Stimulated activated CD4-positive, alpha-beta T cell treated with anti-CD3 and anti-CD28 coated beads, TNF-alpha, amount 100 ng/mL, for 1 hour (primary cell): ENCODE measurements around the gene BTNL2.

Source experiments
- DNase-seq, 3 donors: peaks; one replicate each; pipeline ENCODE4 v3.0.0-alpha.2; 2020; ENCODE audit warnings: low read depth in 3 of 3, low spot score in 1 of 3

The BTNL2 gene

DNA sequence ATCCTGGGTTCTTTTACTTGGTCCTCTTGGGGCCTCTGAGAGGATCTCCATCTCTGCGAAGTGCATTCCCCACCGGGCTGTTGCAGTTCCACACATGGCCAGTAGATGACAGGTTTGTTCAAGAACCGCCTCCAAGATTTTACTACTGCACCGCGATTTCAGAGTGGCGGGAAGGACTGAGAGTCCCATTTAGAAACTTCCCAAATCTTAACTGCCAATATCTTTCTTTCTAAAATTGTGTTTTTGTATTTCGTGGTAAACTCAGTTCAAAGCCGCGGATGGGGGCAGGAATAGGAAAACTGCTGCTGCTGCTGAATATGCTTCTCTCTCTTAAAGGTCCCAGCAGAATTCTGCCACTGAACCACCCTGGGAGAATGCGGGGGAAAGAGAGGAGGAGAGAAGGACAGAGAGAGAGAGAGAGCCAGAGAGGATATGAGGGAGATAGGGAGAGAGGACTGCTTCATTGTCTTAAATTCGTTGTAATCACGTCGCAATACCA, 8.6 kb upstream of the BTNL2 start:
- peak; percentile 41 to 67 (median 52) for DNase-seq

DNA sequence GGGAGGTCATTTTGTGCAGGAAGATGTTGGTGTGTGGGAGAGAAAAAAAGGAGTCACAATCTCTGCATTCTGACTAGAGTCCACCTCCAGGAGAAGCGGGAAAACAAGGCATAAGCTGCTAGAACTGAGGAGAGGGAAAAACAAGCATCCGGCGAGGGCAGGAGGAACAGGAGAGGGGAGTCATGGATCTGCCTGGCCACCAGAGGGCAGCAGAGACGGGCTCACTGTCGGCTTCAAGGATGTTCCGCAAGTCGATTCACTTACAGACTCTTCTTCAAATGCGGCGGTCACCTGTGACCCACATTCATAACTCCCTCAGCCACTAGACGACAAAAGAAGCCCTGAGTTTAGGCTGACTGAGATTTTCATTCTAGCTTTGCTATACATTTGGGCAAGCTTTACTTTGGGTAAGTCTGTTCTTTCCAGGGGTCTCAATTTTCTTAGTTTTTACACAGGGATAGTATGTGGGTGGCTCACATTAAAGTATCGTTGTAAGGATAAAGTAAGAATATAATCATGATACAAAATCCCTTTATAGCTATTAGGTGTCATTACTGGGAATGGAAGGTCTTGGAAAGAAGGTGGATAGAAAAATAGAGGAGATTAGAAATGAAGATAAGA, 6.6 kb upstream of the BTNL2 start:
- DNase-seq, result peak; percentile 59 to 85 (median 75)

DNA sequence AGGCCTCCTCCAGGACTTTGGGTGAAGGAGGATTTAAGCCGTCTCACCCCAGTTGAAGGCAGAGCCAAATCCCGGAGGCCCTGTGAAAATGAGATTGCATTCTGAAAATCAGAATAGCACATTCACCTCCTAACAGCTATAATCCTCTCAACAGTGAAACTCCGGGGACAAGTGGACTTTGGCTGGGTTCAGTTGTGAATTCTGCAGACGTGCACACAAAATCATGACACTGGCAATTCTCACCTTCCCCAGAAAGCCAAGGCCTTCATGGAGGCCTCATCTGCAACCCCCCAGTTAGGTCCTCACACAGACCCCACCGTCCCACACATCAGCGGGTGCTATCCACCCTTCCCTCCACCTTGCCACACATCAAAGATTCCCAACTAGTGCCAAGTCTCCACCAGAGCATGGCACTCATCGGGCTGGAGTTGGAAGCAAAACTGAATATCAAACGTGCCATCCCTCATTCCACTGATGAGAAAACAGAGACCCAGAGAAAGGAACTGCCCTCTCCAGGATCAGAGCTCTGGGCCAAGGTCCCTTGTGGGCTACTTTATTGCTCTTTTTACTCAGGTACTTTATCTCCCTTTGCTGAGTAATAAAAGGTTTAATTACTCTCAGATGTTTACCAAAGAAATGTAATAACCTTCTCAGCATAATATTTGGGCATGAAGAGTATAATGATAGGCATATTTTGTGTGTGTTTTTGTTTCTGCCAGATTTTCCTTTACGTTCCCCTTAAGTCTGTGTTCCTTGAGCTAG, 4.8 kb upstream of the BTNL2 start:
- no peak for DNase-seq

DNA sequence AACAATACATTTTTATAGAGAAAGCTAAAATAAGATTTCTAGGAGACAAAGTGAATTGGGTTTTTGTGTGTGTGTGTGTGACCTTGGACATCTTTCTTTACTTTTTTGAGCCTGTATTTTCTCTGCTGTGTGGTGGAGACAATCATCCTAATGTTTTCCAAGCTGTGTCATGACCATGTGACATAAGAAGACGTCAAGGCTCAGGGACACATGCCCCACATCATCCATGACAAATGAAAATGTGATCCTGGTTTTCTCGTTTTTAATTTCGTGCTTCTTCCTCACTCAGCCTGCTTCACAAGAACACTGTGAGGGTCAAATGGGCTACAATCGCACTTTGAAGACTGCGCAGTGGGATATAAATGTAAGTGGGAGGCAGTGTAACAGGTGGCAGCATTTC, 3.9 kb upstream of the BTNL2 start:
- DNase-seq, result no peak

DNA sequence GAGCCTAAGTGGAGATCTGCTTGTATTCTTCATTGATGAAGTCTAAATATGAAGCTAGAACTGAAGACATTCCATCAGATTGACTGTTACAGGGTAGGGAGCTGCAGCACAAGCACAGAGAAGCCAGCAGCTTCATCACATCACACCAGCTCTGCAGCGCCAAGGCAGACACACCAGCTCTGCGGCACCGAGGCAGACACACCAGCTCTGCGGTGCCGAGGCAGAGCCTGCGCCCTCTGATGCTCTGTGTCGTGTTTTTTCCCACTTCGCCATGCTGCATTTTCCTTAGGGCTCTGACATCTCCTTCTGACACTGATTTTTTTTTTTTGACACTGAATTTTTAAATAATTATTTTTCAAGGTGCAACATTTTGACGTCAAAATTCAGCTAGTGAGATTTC, 784 bp downstream of the BTNL2 start:
- no peak for DNase-seq

DNA sequence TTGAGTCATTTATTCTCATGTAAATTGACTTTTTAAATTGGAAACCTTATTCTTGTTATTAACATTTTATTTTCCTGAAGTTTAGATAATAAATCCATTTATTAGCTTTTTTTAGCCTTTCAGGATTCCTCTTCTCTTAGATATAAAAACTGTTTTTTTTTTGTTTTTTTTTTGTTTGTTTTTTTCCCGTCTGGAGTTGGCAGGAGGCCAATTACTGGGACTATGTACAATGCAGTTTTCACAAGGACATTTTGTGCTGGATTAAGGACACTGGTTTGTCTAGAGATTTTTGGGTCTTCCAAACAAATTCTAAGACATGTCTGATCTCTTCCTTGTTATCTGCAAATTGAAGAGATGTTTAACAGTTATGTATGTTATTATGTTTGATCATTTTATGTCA, 1.3 kb downstream of the BTNL2 start:
- DNase-seq, result no peak

DNA sequence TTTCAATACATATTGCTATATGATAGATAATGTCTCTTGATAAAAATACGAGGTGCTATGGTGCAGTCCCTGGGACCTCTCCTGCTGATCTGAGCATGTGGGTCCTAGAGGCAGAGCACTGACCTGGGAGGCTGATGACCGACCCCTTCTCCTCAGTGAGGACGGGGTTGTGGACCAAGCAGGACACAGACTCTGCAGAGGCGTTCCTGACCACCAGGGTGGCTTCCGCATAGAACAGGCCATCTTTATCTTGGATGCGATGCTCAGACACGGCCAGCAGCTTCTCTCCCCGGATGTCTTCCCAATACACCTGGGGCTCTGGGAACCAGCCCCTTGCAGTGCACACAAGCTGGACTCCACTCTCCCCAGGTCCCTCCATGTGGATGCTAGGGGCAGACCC, 4.2 kb downstream of the BTNL2 start:
- no peak for DNase-seq

DNA sequence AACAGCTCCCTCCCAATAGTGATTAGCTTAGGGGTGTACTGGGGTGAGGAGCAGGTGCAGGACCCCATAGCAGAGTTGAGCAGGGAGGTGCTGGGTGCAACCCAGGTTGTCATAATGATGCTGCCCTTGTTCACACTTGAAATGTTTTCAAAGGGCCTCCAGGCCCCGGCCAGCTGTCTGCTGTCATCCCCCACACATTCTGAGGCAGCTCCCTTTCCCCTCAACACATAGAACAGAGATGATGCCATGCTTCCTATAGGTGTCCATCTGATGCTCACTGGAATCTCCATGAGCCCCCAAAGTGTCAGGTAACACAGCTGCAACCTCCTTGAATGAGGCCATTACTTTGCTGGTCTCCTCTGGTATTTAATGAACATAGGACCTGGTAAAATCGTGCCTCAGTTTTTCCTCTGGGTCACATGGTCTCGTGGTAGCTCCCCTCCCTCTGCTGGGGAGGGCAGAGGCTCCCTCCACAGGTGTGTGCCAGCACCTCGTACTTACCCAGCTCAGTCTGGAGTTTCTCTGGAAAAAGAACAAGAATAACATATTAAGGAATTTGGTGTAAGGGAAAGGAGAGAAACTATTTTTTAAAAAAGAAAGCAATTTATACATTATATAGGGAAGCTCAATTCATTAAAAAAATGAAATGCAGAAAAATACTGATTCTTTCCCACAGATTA, 5.6 kb downstream of the BTNL2 start:
- no peak for DNase-seq

DNA sequence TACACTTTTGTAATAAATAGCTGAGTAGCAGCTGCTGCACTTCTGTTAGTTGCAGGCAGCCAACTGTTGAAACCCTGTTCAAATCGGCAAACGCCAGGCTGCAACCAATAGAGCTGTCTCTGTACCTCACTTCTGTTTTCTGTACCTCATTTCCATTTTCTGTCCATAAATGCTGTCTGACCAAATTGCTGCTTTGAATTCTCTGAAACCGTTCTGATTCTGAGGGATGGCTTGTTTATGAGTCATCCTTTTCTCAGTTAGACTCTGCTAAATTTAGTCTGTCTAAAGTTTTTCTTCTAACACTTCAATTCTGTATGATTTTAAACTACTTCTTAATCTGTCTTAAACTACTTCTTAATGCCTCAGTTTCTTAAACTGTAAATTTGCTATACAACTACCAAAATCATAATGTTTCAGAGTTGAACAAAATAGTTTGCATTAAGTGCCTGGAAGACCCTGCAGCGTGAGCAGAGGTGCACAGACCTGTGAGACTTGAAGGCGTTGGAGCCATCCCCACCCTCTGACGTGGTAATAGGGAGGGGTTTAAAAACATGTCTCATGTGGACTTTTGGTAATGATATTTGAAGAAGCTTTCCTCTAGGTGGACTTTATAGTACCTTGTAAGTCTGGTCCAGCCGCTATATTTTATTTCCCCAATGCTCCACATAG, 9.6 kb downstream of the BTNL2 start:
- DNase-seq, result no peak

DNA sequence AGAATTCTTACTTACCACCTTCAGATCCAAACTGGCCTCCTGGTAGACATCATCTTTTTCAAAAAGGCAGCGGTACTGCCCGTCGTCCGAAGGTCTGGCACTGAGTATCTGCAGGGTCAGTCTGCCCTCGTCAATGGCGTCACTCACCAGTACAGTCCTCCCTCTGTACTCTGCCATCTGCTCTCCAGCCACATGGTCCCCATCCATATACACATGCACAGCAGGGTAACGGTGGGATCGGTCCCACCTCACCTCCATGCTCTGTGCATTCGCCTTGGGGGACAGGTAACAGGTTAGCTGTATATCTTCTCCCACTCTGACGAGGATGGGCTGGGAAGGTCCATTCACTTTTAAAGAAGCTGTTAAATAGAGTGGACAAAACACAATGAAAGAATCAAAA, 11.0 kb downstream of the BTNL2 start:
- DNase-seq, result no peak

DNA sequence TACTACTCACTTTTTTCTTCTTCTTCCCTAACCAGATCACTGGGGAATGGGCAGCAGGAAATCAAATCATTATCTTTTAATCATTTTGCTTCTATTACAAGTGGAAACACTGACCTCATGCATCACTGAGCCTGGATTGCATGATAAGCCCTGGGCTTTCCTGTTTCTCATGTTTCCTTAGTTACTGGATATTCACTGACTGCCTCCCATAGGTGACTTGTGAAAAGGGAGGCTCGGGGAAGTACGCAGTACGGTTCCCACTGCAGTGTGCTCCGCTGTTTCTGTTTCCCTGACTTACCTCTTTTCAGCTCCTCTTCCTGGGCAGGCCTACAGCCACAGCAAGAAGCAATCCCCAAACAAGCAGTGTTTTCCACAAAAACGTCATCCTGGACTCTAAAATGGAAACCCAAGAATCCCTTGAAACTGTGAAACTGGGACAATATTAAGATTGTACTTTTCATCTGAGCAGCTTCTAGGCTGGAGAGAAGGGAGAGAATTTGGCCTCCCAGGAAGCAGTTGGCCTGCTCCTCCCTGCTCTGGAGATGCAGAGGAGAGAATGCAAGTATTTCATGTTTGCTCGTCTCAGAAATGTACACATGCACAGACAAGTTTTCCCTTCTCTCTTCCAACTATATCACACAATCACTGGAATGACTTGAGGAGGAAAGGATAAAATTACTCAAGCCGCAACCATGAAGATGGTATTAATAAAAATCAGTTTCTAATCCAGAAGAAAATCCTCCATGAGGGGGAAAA, 13.1 kb downstream of the BTNL2 start:
- no peak for DNase-seq

DNA sequence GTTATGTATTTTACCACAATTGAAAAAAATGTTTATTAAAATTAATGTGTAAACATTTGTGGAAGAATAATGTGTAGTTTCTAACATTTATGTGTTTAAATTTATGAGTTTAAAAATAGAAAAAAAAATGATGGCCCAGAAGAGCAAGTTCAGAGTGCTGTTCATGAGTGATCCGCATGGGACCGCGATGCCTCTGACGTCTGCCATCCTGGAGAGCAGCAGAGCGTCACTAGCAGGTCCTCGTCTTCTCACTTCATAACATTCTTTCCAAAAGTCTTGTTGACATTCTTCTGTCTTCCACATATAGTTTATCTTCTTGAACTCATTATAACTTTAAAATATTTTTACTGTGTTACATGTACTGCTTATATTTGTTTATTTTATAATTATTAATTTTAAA, 15.5 kb downstream of the BTNL2 start:
- no peak for DNase-seq

DNA sequence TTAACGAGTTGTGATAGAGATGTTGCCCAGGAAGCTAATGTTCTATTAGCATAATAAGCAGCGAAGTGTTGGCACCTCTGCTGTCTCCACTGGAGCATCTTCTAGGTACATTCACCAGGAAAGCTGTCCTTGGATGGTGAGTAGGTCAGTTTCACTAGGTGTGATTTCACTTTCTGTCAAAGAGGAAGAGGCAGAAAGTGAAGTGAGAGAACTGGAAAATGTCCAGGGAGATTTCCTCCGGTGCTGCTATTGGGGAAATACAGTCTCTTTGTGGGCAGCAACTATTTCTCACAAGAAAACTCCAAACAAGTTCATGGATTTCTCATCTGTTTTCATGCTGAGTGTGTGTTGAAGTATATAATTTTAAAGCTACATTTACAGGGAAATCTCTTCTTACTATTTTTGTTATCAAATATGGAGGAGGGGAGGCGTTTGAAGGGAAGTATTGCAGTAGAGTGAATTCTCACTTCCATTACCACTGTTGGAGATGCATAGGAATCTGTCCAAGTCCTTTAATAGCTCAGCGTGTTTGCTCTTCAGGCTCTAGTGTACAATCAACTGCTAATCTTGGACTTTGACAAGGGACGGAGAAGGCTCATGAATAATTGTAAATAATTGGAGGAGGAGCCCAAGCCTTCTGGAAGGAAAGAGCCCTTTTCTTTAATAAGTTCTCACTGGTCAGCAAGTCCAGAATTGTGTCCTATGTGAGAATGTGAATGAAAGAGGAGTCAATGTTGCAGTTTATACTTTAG, 19.2 kb downstream of the BTNL2 start:
- DNase-seq, result no peak

DNA sequence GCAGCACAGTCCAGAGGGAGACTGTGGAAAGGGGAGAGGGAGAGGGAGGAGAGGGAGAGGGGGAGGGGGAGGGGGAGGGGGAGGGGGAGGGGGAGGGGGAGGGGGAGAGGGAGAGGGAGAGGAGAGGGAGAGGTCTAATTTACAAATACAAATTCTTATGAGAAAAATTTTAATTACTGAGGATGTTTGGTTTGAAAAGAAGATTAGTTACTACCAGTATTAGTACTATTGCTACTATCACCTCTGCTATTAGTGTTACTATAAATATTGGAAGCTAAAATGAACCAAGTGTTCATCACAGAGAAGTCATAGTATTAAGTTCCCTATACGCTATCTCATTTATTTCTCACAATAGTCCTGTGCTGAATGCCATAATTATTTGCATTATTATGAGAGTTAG, 20.9 kb downstream of the BTNL2 start:
- no peak for DNase-seq

DNA sequence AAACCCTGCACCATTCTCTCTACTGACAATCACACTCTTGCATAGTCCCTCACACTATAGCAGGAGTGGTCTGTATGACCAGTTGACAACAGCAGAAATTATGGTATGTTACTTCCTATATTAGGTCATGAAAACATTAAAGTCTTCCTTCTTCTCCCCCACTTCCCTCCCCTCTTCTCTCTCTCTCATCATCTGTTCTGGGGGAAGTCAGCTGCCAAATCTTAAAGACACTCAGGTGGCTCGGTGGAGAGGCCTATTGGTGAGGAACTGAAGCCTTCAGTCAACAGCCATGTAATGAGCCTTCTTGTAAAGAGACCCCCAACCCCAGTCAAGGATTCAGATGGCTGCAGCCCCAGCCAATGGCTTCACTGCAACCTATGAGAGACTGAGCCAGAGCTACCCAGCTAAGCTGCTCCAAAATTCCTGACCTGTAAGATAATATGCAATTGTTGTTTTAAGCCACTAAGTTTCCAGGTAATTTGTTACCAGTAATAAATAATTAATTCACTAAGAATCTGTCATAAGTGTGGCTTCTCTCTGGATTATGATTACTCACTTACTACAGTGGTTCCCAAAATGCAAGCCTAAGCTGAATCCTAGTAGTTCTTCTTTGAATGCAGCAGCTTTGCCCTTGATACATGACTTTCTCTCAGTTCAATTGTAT, 24.1 kb downstream of the BTNL2 start:
- DNase-seq, result no peak

DNA sequence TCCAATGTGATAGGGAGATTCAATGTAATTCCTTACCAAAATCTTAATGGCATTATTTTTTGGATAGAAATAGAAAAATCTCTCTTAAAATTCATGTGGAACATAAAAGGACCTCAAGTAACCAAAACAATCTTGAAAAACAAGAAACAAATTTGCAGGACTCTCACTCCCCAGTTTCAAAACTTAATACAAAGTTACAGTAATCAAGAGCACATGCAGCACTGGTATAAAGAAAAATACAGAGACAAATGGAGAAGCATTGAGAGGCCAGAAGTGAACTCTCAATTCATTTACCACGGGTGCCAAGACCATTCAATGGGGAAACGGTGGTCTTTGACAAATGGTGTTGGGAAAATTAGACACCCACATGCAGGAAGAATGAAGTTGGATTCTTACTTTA, 27.4 kb downstream of the BTNL2 start:
- no peak for DNase-seq

DNA sequence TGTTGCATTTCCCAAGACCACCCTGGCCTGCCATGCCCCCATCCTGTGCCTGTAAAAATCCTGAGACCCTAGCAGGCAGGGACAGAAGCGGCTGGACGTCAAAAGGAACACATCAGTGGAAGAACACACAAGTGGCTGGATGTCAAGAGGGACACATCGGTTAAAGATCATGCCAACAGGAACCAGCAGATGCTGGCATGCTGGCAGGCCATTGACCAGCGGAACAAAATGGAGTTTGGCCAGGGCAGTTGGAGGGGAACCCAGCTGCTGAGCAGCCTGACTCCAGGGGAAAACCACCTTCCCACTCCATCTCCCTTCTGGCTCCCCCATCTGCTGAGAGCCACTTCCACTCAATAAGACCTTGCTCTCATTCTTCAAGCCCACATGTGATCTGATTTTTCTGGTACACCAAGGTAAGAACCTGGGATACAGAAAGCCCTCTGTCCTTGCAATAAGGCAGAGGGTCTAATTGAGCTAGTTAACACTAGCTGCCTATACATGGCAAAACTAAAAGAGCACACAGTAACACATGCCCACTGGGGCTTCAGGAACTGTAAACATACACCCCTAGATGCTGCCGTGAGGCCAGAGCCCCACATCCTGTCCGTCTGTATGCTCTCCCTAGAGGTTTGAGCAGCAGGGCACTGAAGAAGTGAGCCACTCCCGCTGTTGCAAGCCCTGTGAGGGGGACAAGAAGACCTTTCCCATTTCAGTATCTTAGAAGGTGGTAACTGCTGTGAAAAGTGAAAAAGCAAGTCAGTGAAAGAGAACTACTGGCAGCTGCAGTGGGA, 31.0 kb downstream of the BTNL2 start:
- no peak for DNase-seq

DNA sequence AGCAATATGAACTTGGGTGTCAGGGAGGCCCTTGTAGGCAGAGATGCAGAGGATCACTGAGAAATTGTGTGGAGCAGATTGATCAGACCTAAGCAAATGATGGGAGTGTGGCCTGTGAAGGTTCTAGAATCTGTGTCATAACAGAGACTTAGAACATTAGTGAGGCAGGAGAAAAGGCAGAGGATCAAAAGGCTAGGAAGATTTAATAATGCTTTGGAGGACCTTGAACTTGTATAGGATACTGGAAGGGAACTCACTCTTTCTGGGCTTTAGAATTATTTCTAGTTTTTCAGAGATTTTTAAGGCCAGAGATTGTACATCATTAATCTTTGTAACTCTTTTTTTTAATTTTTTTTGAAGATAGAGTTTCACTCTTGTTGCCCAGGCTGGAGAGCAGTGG, 35.2 kb downstream of the BTNL2 start, which contains the start of gene TSBP1:
TSS of gene TSBP1 (minus strand) at position 101 of the 400 bp plus-strand sequence. CDS start 197 bp downstream, outside the sequence.
- no peak for DNase-seq

DNA sequence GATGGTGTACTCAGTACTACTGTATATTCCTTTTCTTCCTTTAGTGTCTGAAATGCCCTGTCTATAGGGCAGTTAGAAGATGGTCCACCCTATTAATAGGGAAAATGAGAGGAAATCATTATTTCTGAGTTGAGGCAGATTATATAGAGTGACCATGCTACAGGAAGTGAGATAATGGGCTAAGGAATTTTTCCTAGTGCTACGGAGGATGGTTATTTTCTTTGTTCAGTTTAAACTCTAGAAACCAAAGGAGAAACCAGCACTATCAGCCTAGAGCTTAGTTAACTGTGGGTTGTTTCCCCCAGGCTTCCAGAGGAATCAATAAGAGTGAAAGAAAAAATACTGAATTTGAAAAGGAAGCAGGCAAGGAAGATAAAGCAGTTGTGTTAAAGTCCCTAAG, 35.8 kb downstream of the BTNL2 start:
- no peak for DNase-seq
